ENCODE measurements around the gene OR2V2.
"Not testable (repeated sequence)": the region's sequence is repeated elsewhere in the genome, so short reads cannot be mapped to it uniquely, and the experiment has no call there.

Gene OR2V2

DNA sequence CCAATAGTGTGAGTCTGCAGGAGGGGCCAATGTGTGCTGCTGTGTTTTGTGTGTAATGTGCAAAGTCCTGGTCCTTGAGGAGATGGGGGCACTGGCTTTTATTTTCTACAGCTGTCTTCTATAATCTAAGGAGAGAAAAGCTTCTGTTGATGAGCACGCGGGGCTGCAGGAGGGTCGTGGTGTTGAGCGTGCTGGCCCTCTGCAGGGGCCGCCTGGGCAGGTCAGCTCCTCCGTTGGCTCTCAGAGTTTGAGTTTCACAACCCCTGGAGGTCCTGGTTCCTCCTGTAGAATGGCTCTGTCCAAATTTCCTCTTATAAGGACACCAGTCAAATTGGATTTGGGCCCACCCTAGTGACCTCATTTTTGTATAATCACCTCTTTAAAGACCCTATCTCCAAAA, 29.0 kb upstream of the OR2V2 start:
- DNase-seq, result no peak

- DNase-seq, result no peak
These were observed 28.3 kb upstream of the OR2V2 start for GRCh38 chr5:181119105-181119504.

GRCh38 chr5:181120306-181120705, 27.1 kb upstream of the OR2V2 start:
- DNase-seq, result no peak

DNA sequence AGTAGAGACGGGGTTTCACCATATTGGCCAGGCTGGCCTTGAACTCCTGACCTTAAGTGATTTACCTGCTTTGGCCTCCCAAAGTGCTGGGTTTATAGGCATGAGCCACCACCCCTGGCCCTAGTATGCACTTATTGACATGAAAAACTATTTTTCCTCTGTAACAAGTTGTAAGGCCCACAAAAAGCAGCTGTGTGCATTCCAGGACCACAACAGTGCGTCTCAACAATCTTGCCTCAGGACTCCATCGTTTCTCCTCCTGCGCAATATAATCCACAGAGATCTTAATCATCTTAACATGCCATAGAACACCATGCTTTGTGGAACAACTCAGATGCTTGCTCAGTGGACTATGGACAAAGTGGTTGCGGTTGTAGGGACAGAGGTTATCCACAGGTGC, 26.6 kb upstream of the OR2V2 start:
- DNase-seq, result no peak

- no peak for DNase-seq
These were observed 25.5 kb upstream of the OR2V2 start for GRCh38 chr5:181121675-181122561.

GRCh38 chr5:181124526-181124925, 22.9 kb upstream of the OR2V2 start:
- no peak for DNase-seq

DNA sequence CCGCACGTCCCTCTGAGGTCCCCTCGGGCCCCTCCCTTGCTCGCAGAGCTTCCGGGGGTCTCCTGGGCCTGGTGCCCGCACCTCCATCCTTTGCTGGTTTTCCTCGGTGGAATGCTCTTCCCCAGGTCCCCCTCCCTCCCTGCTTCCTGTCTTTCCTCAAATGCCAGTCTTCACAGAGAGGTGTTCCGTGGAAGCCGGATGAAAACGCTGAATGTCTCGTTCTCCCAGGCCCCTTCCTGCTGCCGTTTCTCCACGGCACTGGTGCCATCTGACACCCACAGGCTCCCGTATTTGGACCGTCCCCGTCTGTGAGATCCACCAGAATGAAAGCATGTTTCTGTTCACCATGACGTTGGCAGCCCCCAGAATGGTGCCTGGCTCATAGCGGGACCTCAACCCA, 20.5 kb upstream of the OR2V2 start:
- DNase-seq, result no peak

- DNase-seq, result no peak
These were observed 19.9 kb upstream of the OR2V2 start for GRCh38 chr5:181127456-181127855.

DNA sequence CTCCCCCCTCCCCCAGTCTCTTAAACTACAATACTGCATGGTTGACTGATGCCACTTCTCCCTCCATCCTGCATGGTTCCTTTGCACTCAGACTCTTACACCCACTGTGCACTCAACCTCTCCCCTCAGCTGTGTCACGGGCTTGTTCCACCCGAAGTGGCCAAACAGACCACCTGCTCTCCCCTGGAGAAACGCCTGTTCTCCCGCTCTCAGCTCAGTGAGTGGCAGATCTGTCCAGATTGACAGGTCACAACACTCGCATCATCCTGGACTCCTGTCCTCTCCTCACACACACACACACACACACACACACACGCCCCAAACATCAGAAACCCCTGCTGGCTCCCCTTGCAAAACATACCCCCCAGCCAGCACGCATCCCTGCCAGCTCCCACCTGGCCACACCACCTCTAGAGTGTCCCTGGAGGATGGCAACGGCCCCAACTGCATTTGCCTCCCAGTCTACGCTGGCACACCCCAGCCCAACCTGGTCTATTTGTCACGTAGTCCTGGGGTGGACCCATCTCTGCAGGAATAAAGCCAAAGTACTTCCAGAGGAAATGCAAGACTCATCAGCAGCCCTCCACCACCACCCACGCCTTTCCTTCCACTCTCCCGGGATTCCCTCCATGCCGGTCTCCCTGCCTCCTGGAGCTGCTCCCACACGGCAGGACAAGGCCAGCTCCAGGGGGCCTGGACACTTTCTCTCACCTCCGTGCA, 19.3 kb upstream of the OR2V2 start:
- DNase-seq, result no peak

DNA sequence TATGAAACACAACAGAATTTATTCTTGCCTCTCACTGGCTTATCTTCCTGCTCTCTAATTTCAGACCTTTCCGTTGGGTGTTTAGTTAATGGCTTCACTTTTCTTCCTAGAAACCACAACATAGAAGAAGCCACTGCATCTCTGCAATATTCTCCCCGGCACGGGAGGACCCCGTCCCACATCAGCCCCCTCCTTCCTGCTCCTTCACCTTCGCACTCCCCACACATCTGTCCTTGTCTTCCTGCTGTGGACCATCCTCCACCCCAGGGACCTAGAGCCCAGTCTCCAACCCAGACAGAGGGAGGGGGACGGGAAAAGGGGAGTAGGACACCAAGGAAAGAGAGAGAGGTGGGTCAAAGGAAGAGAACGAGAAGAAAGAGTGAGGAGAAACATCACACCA, 17.8 kb upstream of the OR2V2 start:
- DNase-seq, result no peak

- not testable (repeated sequence) for DNase-seq
These were observed 17.3 kb upstream of the OR2V2 start for GRCh38 chr5:181130081-181130480.

DNA sequence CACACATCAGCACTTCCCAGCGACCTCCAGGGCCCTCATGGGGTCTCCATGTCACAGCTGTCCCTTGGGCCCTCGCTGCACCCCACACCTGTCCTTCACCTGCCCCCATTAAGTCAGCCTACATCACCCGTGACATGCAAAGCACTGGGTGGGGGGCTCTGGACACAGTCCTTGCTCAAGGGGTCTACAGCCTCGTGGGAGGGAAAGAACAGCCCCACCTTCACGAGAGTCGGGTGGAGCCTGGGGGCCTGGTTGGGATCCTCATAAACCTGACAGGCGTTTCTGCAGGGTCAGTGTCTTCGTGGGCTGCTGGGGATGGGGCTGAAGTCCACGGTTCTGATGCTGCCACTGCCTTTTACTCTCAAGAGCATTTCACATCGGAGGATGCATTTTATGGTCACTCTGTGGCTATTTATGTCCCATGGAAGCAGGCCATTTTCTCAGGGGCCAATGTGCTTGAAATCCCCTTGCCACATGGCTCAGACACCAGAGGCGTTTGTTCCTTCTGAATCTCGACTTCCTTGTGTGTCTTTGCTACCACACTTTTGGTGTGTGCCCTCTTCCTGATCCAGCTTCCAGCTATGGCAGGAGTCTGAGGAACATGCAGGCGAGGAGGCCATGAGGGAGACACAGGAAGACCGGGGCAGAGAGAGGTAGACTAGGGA, 16.4 kb upstream of the OR2V2 start, which contains the start of gene OR2V1:
Gene OR2V1, minus strand, starts transcription at position 338 of the 665 bp plus-strand sequence. CDS start 5,865 bp downstream, outside the sequence.
- no peak for DNase-seq

GRCh38 chr5:181131514-181131913, 15.9 kb upstream of the OR2V2 start:
- DNase-seq, result no peak

GRCh38 chr5:181133083-181133482, 14.3 kb upstream of the OR2V2 start:
- DNase-seq, result no peak

- no peak for DNase-seq
These were observed 13.7 kb upstream of the OR2V2 start for GRCh38 chr5:181133610-181134231.

DNA sequence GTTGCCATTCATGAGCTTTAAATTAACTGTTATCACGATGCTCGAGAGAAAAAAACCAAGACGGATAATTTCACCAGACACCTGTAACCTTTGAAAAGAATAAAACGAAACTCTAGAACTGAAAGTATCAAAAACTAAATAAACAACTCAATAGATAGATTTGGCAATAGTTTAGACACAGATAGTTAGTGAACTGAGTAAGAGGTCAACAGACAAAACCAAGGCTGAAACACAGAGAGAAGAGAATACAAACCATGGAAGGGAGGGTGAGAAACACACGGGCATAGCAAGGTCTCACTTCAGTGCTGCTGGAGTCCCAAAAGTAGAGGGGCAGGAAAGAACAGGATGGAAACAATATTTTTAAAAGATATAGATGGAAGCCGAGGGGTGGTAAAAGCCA, 13.1 kb upstream of the OR2V2 start:
- no peak for DNase-seq

GRCh38 chr5:181136361-181136955, 10.9 kb upstream of the OR2V2 start:
- DNase-seq, result no peak

- no peak for DNase-seq
These were observed 9.1 kb upstream of the OR2V2 start for GRCh38 chr5:181138258-181138657.

GRCh38 chr5:181140766-181141165, 6.6 kb upstream of the OR2V2 start:
- DNase-seq, result no peak

DNA sequence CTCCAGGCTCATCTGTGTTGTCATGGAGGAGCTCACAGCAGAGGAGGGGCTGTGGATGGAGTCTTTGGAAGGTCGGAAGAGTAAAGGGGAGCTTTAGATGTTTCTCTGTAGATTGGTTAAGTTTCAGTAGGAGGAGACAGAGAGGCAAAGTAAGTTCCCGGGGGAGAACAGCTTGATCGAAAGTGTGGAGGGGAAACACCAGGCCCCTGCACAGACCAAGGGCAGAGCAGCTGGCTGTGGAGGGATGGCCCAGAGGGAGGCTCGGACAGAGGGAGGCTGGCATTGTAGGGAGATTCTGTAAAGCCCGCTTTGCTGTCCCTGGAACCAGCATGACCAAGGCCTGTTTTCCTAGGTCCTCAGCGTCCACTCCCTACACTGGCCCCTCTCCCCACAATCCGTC, 5.3 kb upstream of the OR2V2 start:
- DNase-seq, result no peak

DNA sequence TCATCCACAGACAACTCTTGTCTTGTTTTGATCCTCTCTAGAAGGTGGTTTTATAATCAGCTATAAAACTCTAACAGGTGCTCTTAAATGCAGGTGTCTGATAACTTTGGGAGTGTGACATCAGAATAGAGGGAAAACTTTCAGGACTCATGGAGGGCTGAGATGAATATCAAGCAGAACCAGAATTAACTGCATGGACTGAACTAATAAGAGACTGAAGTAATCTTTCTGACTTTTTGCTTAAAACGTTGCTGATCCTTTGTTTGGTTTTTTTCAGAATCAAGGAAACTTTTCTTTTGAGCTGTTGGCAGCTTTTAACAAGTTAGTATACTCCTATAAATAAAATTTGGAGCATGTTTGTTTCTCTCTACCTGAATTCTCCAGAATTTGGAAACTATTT, 2.3 kb upstream of the OR2V2 start:
- DNase-seq, result no peak

DNA sequence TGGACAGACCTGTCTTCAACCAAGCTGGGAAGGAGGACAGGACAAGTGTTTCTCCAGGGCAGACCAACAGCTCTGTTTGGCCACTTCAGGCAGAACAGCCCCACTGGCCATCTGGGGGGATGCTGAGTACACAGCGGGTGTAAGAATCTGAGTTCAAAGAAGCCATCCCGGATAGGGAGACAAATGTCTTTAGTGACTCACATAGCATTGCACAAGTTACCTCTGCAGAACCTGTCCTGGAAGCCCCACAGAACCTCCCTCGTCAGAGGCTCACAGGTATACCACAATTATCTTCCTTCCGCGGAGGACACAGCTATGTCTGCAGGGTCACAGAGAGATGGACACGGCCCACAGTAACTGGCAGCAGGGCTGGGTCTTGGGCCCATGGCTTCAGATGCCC, 2.0 kb downstream of the OR2V2 start:
- no peak for DNase-seq

All from SIG-M5 (cell line).